Muscle of leg (tissue), 11 donors: ENCODE results near the gene TMEM185B. TPM values are rescaled to one million over a fixed set of nuclear protein-coding genes. Genes with fewer than 3 reads are reported as not detected.
"Not testable (repeated sequence)": the region's sequence is repeated elsewhere in the genome, so short reads cannot be mapped to it uniquely, and the experiment has no call there.

Experiments used
- DNase-seq: peaks from one replicate; pipeline ENCODE4 v3.0.0; 2013
- H3K27ac ChIP-seq: one replicate; pipeline ENCODE4 v1.5.1; 2013; ENCODE audit warnings: mild to moderate bottlenecking, low read length, control low read depth
- H3K27me3 ChIP-seq: one replicate; pipeline ENCODE4 v1.6.1; 2013; ENCODE audit warnings: low read length; ENCODE audit not compliant: control insufficient read depth, insufficient read depth
- H3K36me3 ChIP-seq: one replicate; pipeline ENCODE4 v1.6.1; 2013; ENCODE audit warnings: low read length; ENCODE audit not compliant: control insufficient read depth, insufficient read depth
- H3K4me1 ChIP-seq: one replicate; pipeline ENCODE4 v1.6.1; 2013; ENCODE audit warnings: low read length; ENCODE audit not compliant: control insufficient read depth, insufficient read depth
- H3K4me3 ChIP-seq: one replicate; pipeline ENCODE4 v1.5.1; 2013; ENCODE audit warnings: low read length, control low read depth
- H3K9me3 ChIP-seq: replicated peaks from 2 replicates; pipeline ENCODE4 v1.6.1; 2013; ENCODE audit warnings: low read depth, low read length; ENCODE audit not compliant: control insufficient read depth
- WGBS: methylation state at CpG from one replicate; pipeline ENCODE4 v1.1.5; 2013; ENCODE audit warnings: missing lambda C conversion rate; ENCODE audit not compliant: insufficient coverage; 5-methylcytosine and 5-hydroxymethylcytosine counted together
- polyA plus RNA-seq, 8 donors: library from polyadenylated mRNA; unstranded; fragments of 120-200 nt; gene quantifications; one replicate each; pipeline versions ENCODE4 v1.2.1 to v1.2.3, GENCODE V29; 2013; ENCODE audit warnings: inconsistent platforms in 1 of 8, low replicate concordance in 1 of 8; ENCODE audit not compliant: insufficient read length in 8 of 8, insufficient read depth in 1 of 8
- total RNA-seq: library from RNA; stranded (reverse); fragments of 120-200 nt; gene quantifications from one replicate; pipeline ENCODE4 v1.2.4, GENCODE V29; 2013

Gene TMEM185B
- total and polyA plus RNA-seq, 9 donors, result 8.9 to 17.3 (median 14.9) TPM

DNA sequence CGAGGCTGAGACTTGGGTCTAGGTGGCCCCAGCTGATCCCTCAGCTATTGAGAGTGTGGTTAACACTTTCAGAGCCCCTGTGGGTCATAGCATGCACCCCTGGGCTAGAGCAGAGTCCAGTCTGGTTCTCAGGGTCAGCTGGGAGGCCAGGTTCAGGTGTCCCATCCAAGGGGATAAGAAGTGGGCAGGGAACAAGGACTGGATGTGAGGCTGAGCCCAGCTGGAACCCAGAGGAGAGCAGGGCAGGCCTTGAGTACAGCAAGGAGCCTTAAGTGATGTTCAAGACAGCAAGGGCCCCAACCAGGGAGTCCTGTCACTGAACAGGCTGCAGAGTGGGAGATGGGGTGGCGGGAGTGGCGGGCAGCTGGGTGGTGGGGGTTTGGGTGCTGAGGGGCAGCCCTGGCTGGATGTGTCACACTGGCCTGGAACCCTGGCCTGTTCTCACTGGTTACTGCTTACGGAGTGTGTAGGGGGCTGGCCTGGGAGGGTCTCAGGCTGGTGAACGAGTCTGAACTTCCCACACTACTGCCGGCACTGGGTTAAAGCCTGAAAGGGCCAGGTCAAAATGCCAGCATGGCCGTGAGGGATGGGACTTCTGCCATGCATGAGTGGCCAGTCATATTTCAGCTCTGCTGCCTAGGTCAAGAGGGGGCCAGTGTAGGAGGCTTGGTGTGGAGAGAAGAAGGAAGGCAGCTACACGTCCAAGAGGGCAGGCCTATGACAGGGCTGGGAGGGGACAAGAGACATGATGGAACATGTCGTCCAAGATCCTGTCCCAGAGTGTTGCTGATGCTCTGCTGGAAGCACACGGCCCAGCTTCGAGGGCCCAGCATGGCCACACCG lies 13.6 kb downstream of the TMEM185B start:
- no peak overlapping the region for H3K4me3 ChIP-seq
- no peaks in the 10 kb centered on the region for H3K27me3 ChIP-seq
- WGBS, result 80% methylated on average over 11 of the region's 12 CpGs
- H3K9me3 ChIP-seq, result no peaks in the 10 kb centered on the region
- H3K36me3 ChIP-seq, result no peaks in the 10 kb centered on the region
- no peaks in the 10 kb centered on the region for H3K4me1 ChIP-seq
- H3K27ac ChIP-seq, result no peak overlapping the region
- DNase-seq, result no peak

DNA sequence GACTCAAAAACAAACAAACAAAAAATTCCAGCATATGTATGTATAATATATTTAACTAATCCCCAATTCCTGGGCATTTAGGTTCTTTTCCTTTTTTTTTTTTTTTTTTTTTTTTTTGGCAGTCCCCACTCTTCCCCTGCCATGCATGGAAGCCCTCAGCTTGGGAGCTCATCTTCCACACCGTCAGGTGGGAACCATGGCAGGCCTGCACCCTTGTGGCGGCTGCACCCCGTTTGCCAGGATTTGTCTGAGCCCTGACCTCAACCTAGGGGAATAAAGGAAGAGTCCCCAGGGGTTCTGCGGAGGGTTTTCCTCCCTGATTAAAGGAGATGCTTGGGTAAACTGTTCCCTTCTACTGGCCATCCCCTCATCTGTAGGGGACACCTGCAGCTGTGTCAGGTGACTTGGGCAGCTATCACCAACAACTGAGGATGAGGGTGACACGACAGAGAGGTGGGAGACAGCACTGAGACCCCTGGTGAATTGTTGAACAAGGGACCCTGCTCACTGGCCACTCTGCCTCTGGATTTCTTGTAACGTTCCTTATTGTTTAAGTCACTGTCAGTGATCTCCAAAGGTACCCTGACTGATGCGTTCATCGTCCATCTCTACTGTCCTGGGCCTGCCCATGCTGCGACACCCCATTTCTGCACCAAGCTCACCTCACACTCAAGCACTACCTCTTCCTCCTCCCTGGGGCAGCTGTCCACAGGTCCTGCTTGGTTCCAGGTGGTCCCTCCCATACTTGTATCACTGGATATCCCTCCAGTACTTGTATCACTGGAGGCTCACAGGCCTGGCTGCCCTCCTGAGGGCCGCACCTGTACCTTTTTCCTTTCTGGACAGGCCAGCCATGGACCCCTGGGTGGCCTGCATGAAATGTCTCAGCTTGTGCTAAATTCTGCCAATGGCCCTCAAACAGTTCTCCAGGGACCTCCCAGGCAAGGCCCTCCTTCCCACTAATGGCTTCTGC lies 14.5 kb downstream of the TMEM185B start:
- Histone ChIP-seq H3K36me3 (no peaks in the 10 kb centered on the region), H3K27me3 (no peaks in the 10 kb centered on the region), H3K4me3 (no peak overlapping the region), H3K9me3 (no peaks in the 10 kb centered on the region), H3K4me1 (peaks cover 7% of the 10 kb centered on the region), H3K27ac (no peak overlapping the region)
- 92% methylated on average over 6 of the region's 10 CpGs for WGBS
- DNase-seq, result no peak

- Histone ChIP-seq H3K4me3 (no peak overlapping the region), H3K4me1 (peaks cover 9% of the 10 kb centered on the region), H3K9me3 (no peaks in the 10 kb centered on the region), H3K27me3 (no peaks in the 10 kb centered on the region), H3K36me3 (no peaks in the 10 kb centered on the region), H3K27ac (no peak overlapping the region)
- 56% methylated on average over 8 of the region's 8 CpGs for WGBS
- no peak for DNase-seq
Measured at GRCh38 chr2:120206022-120206581, 17.1 kb downstream of the TMEM185B start.

DNA sequence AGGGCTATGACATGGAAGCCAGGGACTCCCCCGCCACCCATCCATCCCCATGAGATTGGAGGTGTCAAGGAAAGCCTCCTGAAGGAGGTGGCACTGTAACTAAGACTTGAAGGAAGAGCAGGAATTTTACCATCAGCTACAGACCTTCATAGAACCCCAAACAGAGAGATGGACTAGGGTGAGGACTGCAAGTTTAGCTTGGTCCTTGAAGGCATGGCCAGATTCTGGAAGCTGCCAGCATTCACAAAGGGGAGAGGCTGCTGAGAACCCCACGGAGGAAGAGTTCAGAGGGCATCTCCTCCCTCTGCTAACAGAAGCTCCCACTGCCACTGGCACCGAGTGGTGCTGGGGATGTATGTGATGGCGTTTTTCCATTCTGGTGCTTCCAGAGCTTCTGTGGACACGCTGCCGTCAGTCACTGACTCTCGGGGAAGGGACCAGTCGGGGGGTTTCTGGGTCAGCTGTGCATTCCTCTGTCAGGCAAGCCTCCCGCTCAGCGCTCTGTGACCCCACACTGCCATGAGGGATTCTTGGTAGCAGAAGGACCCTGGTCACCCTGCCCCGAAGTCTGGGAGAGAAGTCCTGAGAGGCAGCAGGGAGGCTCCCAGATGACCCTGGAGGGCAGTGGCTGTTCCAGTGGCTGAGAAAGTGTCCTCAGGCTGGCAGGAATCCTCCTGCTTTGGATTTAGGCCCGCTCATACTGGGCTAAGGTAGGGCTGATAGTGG lies 18.1 kb downstream of the TMEM185B start:
- Histone ChIP-seq H3K36me3 (no peaks in the 10 kb centered on the region), H3K4me1 (peaks cover 9% of the 10 kb centered on the region), H3K27ac (no peak overlapping the region), H3K9me3 (no peaks in the 10 kb centered on the region), H3K27me3 (no peaks in the 10 kb centered on the region), H3K4me3 (no peak overlapping the region)
- DNase-seq, result no peak
- 95% methylated on average over 7 of the region's 12 CpGs for WGBS

DNA sequence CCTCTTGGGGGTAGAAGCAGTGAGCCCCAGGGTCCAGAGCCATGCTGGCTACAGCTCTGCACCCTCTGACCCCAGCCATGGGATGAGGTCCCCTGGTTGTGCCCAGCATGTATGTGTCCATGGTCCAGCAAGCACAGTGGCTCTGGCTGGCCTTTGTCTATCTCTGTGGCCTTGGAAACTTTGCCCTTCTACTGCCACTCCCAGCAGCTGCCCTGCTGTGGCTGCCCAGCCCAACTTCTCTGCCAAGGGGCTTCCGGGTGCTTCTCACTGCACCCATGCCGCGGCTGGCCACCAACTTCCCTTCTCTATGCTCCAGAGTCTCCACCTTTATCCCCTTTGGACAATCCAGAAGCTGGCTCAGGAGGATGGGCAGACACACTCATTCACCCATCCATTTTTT lies 18.8 kb downstream of the TMEM185B start:
- Histone ChIP-seq H3K4me3 (no peak overlapping the region), H3K4me1 (peaks cover 9% of the 10 kb centered on the region), H3K36me3 (no peaks in the 10 kb centered on the region), H3K27ac (no peak overlapping the region), H3K27me3 (no peaks in the 10 kb centered on the region), H3K9me3 (no peaks in the 10 kb centered on the region)
- WGBS, result 100% methylated on average over 3 of the region's 3 CpGs
- no peak for DNase-seq

DNA sequence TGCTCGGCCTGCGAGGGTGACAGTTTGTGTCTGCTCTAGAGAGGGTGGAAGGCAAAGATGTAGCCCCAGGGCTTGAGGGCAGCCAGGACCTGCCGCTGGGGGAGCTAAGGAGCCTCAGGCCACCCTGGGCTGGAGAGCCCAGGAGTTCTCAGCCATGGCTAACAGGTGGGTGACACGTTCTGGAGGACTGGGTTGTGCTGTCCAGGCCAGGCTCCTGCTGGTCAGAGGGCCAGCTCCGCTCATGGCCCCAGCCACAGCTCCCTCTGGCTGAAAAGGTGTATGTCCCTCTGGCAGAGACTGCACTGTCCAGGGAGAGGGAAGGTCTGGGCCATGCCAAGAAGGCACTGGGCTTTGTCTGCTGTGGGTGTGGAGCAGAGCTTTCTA lies 19.2 kb downstream of the TMEM185B start:
- peaks cover 9% of the 10 kb centered on the region for H3K4me1 ChIP-seq
- no peak for DNase-seq
- no peaks in the 10 kb centered on the region for H3K27me3 ChIP-seq
- no peaks in the 10 kb centered on the region for H3K9me3 ChIP-seq
- no peaks in the 10 kb centered on the region for H3K36me3 ChIP-seq
- 73% methylated on average over 5 of the region's 5 CpGs for WGBS
- no peak overlapping the region for H3K27ac ChIP-seq
- H3K4me3 ChIP-seq, result no peak overlapping the region

GRCh38 chr2:120203251-120204021 lies 19.8 kb downstream of the TMEM185B start:
- 33% methylated on average over 6 of the region's 10 CpGs for WGBS
- Histone ChIP-seq H3K27ac (peak overlapping the region; percentile 13), H3K9me3 (no peaks in the 10 kb centered on the region), H3K4me3 (no peak overlapping the region), H3K4me1 (peaks cover 9% of the 10 kb centered on the region), H3K36me3 (no peaks in the 10 kb centered on the region), H3K27me3 (no peaks in the 10 kb centered on the region)
- DNase-seq, result peak; percentile 82

- H3K36me3 ChIP-seq, H3K4me1 ChIP-seq, H3K27ac ChIP-seq, H3K4me3 ChIP-seq, DNase-seq, H3K9me3 ChIP-seq, H3K27me3 ChIP-seq: not testable (repeated sequence)
- 100% methylated on average over 6 of the region's 10 CpGs for WGBS
Measured at GRCh38 chr2:120199817-120200459, 23.3 kb downstream of the TMEM185B start.

- no peak overlapping the region for H3K4me3 ChIP-seq
- no peak overlapping the region for H3K27ac ChIP-seq
- no peaks in the 10 kb centered on the region for H3K27me3 ChIP-seq
- peaks cover 8% of the 10 kb centered on the region for H3K9me3 ChIP-seq
- H3K36me3 ChIP-seq, result no peaks in the 10 kb centered on the region
- 88% methylated on average over 1 of the region's 1 CpG for WGBS
- DNase-seq, result no peak
- H3K4me1 ChIP-seq, result no peaks in the 10 kb centered on the region
Measured at GRCh38 chr2:120195553-120195952, 27.6 kb downstream of the TMEM185B start.
